ENCODE data around the gene RAPGEF4.

RAPGEF4 gene

GRCh38 chr2:172944794-172945509 is 209.3 kb downstream of the RAPGEF4 start:
- DNase-seq, result no peak

GRCh38 chr2:172945510-172945850 is 209.8 kb downstream of the RAPGEF4 start:
- DNase-seq, result no peak

GRCh38 chr2:172947461-172948153 is 212.0 kb downstream of the RAPGEF4 start:
- DNase-seq, result no peak

- no peak for DNase-seq
Observed at GRCh38 chr2:172949522-172949921, 213.9 kb downstream of the RAPGEF4 start.

GRCh38 chr2:172950565-172950964 is 214.9 kb downstream of the RAPGEF4 start:
- DNase-seq, result no peak

GRCh38 chr2:172951554-172951953 is 215.9 kb downstream of the RAPGEF4 start:
- no peak for DNase-seq

- DNase-seq, result no peak
Observed at GRCh38 chr2:172953411-172953810, 217.8 kb downstream of the RAPGEF4 start.

- no peak for DNase-seq
Observed at GRCh38 chr2:172953970-172954852, 218.6 kb downstream of the RAPGEF4 start.

- no peak for DNase-seq
Observed at GRCh38 chr2:172955587-172955986, 219.9 kb downstream of the RAPGEF4 start.

GRCh38 chr2:172957734-172958133 is 222.1 kb downstream of the RAPGEF4 start:
- no peak for DNase-seq

- DNase-seq, result peak; percentile 48
Observed at GRCh38 chr2:172962082-172962481, 226.4 kb downstream of the RAPGEF4 start.

GRCh38 chr2:172962824-172963223 is 227.2 kb downstream of the RAPGEF4 start:
- peak; percentile 82 for DNase-seq

- peak; percentile 27 for DNase-seq
Observed at GRCh38 chr2:172964511-172965139, 229.0 kb downstream of the RAPGEF4 start.

- no peak for DNase-seq
Observed at GRCh38 chr2:172965433-172966212, 230.0 kb downstream of the RAPGEF4 start.

GRCh38 chr2:172967036-172967982 is 231.7 kb downstream of the RAPGEF4 start:
- no peak for DNase-seq

- peak; percentile 23 for DNase-seq
Observed at GRCh38 chr2:172968061-172968469, 232.4 kb downstream of the RAPGEF4 start.

- peak; percentile 29 for DNase-seq
Observed at GRCh38 chr2:172969166-172969565, 233.5 kb downstream of the RAPGEF4 start.

- no peak for DNase-seq
Observed at GRCh38 chr2:172969609-172970008, 234.0 kb downstream of the RAPGEF4 start.

- DNase-seq, result no peak
Observed at GRCh38 chr2:172970660-172971059, 235.0 kb downstream of the RAPGEF4 start.

GRCh38 chr2:172972005-172972619 is 236.5 kb downstream of the RAPGEF4 start:
- peak; percentile 62 for DNase-seq

GRCh38 chr2:172974762-172975161 is 239.1 kb downstream of the RAPGEF4 start:
- no peak for DNase-seq
